ENCODE measurements around the gene ARMC7. TPM values are rescaled to one million over a fixed set of nuclear protein-coding genes. Genes with fewer than 3 reads are reported as not detected.
A peak's percentile ranks its signal among the peaks of the same experiment; 100 is the strongest.

ARMC7 gene
- total RNA-seq, 1 donor from 2014 or later, result 12.8 TPM

DNA sequence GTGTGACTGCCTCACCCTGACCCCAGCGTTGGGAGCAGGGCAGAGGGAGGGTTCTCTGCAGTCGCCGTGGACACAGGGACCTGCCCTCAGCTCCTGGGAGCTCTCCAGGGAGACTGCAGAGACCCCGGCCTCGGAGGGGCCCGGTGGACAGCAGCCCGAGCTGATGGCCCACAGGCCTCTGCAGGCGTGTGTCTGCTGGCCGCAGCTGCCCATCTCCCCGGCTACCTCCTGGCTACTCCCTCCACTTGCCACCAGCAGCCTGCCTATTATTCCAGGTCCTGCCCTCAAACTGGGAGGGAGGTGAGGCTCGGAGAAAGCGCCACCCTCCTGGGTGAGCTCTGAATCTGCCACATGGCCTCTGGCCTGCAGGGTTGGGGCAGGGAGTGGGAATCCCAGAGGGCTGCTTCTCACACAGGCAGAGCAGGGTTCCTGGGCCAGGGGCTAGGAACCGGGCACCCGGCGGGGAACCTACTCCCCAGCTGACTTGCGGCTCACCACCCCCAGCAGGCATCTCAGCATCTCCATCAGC lies 14.8 kb upstream of the ARMC7 start:
- TF ChIP-seq, protein P1, sequence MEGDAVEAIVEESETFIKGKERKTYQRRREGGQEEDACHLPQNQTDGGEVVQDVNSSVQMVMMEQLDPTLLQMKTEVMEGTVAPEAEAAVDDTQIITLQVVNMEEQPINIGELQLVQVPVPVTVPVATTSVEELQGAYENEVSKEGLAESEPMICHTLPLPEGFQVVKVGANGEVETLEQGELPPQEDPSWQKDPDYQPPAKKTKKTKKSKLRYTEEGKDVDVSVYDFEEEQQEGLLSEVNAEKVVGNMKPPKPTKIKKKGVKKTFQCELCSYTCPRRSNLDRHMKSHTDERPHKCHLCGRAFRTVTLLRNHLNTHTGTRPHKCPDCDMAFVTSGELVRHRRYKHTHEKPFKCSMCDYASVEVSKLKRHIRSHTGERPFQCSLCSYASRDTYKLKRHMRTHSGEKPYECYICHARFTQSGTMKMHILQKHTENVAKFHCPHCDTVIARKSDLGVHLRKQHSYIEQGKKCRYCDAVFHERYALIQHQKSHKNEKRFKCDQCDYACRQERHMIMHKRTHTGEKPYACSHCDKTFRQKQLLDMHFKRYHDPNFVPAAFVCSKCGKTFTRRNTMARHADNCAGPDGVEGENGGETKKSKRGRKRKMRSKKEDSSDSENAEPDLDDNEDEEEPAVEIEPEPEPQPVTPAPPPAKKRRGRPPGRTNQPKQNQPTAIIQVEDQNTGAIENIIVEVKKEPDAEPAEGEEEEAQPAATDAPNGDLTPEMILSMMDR (IDR thresholded peaks at IDR 0.05), result no peak
- Mint-ChIP-seq H3K9me3 (ENCODE audit: unreplicated experiment) (no peaks in the 10 kb centered on the region), H3K4me1 (ENCODE audit: unreplicated experiment) (peaks cover 33% of the 10 kb centered on the region), H3K27me3 (ENCODE audit: unreplicated experiment) (no peaks in the 10 kb centered on the region), H3K27ac (ENCODE audit: unreplicated experiment) (no peak overlapping the region), H3K4me3 (ENCODE audit: unreplicated experiment) (no peak overlapping the region), H3K36me3 (ENCODE audit: unreplicated experiment) (no peaks in the 10 kb centered on the region)
- no peak for DNase-seq (ENCODE audit: extremely low spot score, unreplicated experiment)

DNA sequence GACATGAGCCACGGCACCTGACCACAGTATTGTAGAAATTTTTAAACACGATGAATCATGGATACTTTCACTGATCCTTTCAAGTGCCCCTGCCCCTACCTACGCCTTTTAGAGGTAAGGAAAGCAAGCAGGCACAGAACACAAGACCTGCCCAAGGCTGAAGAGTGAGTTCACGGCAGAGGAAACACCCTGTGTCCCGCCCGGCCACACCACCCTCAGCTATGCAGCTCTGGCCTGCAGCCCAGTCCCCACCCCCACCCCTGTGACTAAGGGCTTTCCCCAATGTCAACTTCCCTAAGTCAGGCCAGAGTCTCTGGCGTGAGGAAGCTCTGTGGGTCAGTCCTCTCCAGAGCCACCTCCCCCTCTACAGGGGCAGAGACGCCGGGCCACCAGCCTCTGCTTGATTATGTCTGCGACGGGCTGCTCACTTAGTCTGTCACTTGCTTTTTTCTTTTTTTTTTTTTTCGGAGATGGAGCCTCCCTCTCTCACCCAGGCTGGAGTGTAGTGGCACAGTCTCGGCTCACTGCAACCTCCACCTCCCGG lies 13.6 kb upstream of the ARMC7 start:
- H3K27me3 Mint-ChIP-seq (ENCODE audit: unreplicated experiment), result no peaks in the 10 kb centered on the region
- H3K36me3 Mint-ChIP-seq (ENCODE audit: unreplicated experiment), result no peaks in the 10 kb centered on the region
- no peak overlapping the region for H3K4me3 Mint-ChIP-seq (ENCODE audit: unreplicated experiment)

DNA sequence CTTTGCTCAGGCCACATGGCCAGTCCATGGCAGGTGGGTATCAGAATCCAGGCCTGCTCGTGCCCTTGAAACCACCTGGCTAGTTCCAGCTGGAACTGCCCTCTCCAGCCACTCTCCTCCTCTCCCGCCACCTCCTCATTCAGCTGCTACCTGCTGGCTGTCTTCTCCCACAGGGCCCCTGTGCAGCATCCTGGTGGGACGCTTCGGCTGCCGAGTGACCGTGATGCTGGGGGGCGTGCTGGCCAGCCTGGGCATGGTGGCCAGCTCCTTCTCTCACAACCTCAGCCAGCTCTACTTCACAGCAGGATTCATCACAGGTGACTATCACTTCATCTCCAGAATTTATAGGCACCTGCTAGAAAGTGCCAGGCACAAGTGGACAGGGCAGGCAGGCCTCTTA lies 11.9 kb upstream of the ARMC7 start:
- Mint-ChIP-seq H3K27me3 (ENCODE audit: unreplicated experiment) (no peaks in the 10 kb centered on the region), H3K4me1 (ENCODE audit: unreplicated experiment) (peaks cover 8% of the 10 kb centered on the region), H3K36me3 (ENCODE audit: unreplicated experiment) (no peaks in the 10 kb centered on the region), H3K27ac (ENCODE audit: unreplicated experiment) (no peak overlapping the region), H3K9me3 (ENCODE audit: unreplicated experiment) (no peaks in the 10 kb centered on the region), H3K4me3 (ENCODE audit: unreplicated experiment) (no peak overlapping the region)
- TF ChIP-seq, protein P1 (IDR thresholded peaks at IDR 0.05), result no peak
- DNase-seq (ENCODE audit: extremely low spot score, unreplicated experiment), result no peak

More for the DNA sequence above, 13.6 kb upstream of the ARMC7 start:
- peak overlapping the region; percentile 8 for H3K27ac Mint-ChIP-seq (ENCODE audit: unreplicated experiment)
- TF ChIP-seq, protein P1 (IDR thresholded peaks at IDR 0.05), result no peak
- DNase-seq (ENCODE audit: extremely low spot score, unreplicated experiment), result no peak
- H3K4me1 Mint-ChIP-seq (ENCODE audit: unreplicated experiment), result peaks cover 23% of the 10 kb centered on the region
- H3K9me3 Mint-ChIP-seq (ENCODE audit: unreplicated experiment), result no peaks in the 10 kb centered on the region

DNA sequence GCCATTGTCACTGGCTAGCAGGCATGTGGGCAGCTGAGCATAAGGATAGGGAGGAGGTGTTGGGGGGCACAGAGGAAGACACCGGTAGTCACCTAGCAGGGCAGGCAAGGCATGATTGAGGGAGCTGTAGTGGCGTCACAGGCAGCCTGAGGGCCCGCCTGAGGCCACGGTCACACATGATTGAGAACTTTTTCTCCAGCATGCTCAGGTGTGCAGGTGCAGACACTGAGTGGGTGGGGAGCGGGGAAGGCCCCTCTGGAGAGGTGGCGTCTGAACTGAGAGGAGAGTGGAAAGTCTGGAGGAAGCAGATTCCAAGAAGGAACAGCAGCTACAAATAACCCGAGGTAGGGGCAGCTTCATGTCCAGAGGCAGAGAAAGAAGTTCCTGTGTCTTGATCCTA lies 10.9 kb upstream of the ARMC7 start:
- Mint-ChIP-seq H3K27ac (ENCODE audit: unreplicated experiment) (no peak overlapping the region), H3K4me1 (ENCODE audit: unreplicated experiment) (peaks cover 7% of the 10 kb centered on the region), H3K4me3 (ENCODE audit: unreplicated experiment) (no peak overlapping the region), H3K27me3 (ENCODE audit: unreplicated experiment) (no peaks in the 10 kb centered on the region), H3K9me3 (ENCODE audit: unreplicated experiment) (no peaks in the 10 kb centered on the region), H3K36me3 (ENCODE audit: unreplicated experiment) (no peaks in the 10 kb centered on the region)
- TF ChIP-seq, protein P1 (IDR thresholded peaks at IDR 0.05), result no peak
- no peak for DNase-seq (ENCODE audit: extremely low spot score, unreplicated experiment)

DNA sequence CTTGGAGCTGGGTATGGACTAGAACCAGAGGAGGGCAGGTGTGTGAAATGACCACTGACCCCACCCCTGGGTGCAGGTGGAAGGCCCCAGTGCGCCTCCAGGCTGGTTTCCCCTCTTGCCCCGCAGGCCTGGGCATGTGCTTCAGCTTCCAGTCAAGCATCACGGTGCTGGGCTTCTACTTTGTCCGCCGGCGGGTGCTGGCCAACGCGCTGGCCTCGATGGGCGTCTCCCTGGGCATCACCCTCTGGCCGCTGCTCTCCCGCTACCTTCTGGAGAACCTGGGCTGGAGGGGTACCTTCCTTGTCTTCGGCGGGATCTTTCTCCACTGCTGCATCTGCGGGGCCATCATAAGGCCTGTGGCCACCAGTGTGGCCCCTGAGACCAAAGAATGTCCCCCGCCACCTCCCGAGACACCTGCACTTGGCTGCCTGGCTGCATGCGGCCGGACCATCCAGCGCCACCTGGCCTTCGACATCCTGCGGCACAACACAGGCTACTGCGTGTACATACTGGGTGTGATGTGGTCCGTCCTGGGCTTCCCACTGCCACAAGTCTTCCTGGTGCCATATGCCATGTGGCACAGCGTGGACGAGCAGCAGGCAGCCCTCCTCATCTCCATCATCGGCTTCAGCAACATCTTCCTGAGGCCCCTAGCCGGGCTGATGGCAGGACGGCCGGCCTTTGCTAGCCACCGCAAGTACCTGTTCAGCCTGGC lies 9.7 kb upstream of the ARMC7 start:
- Mint-ChIP-seq H3K4me3 (ENCODE audit: unreplicated experiment) (no peak overlapping the region), H3K36me3 (ENCODE audit: unreplicated experiment) (no peaks in the 10 kb centered on the region)

More for the DNA sequence above, 9.7 kb upstream of the ARMC7 start:
- H3K4me1 Mint-ChIP-seq (ENCODE audit: unreplicated experiment), result peaks cover 7% of the 10 kb centered on the region
- TF ChIP-seq, protein P1 (IDR thresholded peaks at IDR 0.05), result no peak
- DNase-seq (ENCODE audit: extremely low spot score, unreplicated experiment), result no peak
- H3K27me3 Mint-ChIP-seq (ENCODE audit: unreplicated experiment), result no peaks in the 10 kb centered on the region
- H3K9me3 Mint-ChIP-seq (ENCODE audit: unreplicated experiment), result no peaks in the 10 kb centered on the region
- H3K27ac Mint-ChIP-seq (ENCODE audit: unreplicated experiment), result no peak overlapping the region
